ENCODE data around the gene MSH6.

- TF ChIP-seq POLR2A (conservative IDR thresholded peaks at IDR 0.05), result no peak
- TF ChIP-seq, protein P1, sequence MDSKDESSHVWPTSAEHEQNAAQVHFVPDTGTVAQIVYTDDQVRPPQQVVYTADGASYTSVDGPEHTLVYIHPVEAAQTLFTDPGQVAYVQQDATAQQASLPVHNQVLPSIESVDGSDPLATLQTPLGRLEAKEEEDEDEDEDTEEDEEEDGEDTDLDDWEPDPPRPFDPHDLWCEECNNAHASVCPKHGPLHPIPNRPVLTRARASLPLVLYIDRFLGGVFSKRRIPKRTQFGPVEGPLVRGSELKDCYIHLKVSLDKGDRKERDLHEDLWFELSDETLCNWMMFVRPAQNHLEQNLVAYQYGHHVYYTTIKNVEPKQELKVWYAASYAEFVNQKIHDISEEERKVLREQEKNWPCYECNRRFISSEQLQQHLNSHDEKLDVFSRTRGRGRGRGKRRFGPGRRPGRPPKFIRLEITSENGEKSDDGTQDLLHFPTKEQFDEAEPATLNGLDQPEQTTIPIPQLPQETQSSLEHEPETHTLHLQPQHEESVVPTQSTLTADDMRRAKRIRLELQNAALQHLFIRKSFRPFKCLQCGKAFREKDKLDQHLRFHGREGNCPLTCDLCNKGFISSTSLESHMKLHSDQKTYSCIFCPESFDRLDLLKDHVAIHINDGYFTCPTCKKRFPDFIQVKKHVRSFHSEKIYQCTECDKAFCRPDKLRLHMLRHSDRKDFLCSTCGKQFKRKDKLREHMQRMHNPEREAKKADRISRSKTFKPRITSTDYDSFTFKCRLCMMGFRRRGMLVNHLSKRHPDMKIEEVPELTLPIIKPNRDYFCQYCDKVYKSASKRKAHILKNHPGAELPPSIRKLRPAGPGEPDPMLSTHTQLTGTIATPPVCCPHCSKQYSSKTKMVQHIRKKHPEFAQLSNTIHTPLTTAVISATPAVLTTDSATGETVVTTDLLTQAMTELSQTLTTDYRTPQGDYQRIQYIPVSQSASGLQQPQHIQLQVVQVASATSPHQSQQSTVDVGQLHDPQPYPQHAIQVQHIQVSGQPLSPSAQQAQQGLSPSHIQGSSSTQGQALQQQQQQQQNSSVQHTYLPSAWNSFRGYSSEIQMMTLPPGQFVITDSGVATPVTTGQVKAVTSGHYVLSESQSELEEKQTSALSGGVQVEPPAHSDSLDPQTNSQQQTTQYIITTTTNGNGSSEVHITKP (IDR thresholded peaks at IDR 0.05; ENCODE audit: partially characterized antibody), result no peak
- TF ChIP-seq HDGF (IDR thresholded peaks at IDR 0.05), result no peak
- no peak for TF ChIP-seq ILF3 (IDR thresholded peaks at IDR 0.05; ENCODE audit: borderline replicate concordance)
- TF ChIP-seq, protein P2, sequence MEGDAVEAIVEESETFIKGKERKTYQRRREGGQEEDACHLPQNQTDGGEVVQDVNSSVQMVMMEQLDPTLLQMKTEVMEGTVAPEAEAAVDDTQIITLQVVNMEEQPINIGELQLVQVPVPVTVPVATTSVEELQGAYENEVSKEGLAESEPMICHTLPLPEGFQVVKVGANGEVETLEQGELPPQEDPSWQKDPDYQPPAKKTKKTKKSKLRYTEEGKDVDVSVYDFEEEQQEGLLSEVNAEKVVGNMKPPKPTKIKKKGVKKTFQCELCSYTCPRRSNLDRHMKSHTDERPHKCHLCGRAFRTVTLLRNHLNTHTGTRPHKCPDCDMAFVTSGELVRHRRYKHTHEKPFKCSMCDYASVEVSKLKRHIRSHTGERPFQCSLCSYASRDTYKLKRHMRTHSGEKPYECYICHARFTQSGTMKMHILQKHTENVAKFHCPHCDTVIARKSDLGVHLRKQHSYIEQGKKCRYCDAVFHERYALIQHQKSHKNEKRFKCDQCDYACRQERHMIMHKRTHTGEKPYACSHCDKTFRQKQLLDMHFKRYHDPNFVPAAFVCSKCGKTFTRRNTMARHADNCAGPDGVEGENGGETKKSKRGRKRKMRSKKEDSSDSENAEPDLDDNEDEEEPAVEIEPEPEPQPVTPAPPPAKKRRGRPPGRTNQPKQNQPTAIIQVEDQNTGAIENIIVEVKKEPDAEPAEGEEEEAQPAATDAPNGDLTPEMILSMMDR (IDR thresholded peaks at IDR 0.05 in 2 of 3, conservative IDR thresholded peaks at IDR 0.05 in 1 of 3; ENCODE audit: insufficient read depth in 2 of 3, low read depth in 1 of 3, low read length in 3 of 3), result no peak
Measured at GRCh38 chr2:47744074-47744473, 38.9 kb upstream of the MSH6 start.
